ENCODE results near the gene SH3BP5. TPM values are rescaled to one million over a fixed set of nuclear protein-coding genes. Genes with fewer than 3 reads are reported as not detected.

Gene SH3BP5
- total RNA-seq, 1 donor from 2014 or later, result 37.1 TPM

Small RNA genes lying within 50 kb of the gene (small RNA-seq; reads per million reads assigned to genes)
- gene HMGN2P7 (ENCODE audit: low replicate concordance) (not detected), gene RNU6-454P (ENCODE audit: low replicate concordance) (not detected)

Other genes with a start within 250 kb of the SH3BP5 start
- 44.6 TPM for gene RBSN, start 233.4 kb downstream of the SH3BP5 start, total RNA-seq
- gene CAPN7, start 126.3 kb downstream of the SH3BP5 start, total RNA-seq, result 54.7 TPM
- 25.2 TPM for gene METTL6, start 95.0 kb upstream of the SH3BP5 start, total RNA-seq
- 14.9 TPM for gene EAF1, start 95.0 kb upstream of the SH3BP5 start, total RNA-seq
- gene COLQ, start 189.1 kb upstream of the SH3BP5 start, total RNA-seq, result 12.1 TPM

All from tongue (tissue), 2 donors.